ENCODE measurements around the gene THAP5. TPM values are rescaled to one million over a fixed set of nuclear protein-coding genes. Genes with fewer than 3 reads are reported as not detected.

The THAP5 gene
- total and polyA plus RNA-seq, 2 donors (not counting 3 experiments of a cell fraction or from before 2014, with no cell fraction given), result 2.5 to 14.1 TPM

DNA sequence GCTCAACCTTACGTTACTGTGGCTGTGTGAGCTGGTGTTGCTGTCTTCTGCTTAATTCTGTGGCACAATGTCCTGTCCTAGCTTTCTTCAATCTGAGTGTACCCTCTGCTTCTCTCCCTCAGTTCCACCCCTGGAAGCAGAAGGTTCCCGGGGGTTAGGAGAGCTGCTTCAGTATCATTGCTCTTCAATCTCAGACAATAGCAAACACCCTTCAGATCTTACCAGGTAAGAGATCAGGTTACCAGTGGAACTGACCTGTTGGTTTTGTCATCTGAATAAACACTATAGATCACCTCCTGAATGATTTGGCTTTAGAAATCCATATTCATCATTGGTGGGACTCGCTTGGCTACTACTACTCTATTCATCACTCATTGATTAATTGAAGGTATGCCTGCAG lies 48.5 kb upstream of the THAP5 start:
- no peak overlapping the region for H3K4me2 ChIP-seq (ENCODE audit: insufficient read depth, low read length)
- TF ChIP-seq GATA2 (IDR thresholded peaks at IDR 0.05; ENCODE audit: insufficient read depth, insufficient read length, low read depth, low read length), result no peak
- TF ChIP-seq JUN (IDR thresholded peaks at IDR 0.05; ENCODE audit: borderline replicate concordance, insufficient read depth, insufficient read length, low read depth), result no peak
- TF ChIP-seq EZH2 (IDR thresholded peaks at IDR 0.05; ENCODE audit: borderline replicate concordance, low read depth, low read length, severe bottlenecking), result no peak
- no peak for TF ChIP-seq MYC (IDR thresholded peaks at IDR 0.05; ENCODE audit: low read depth, low read length)
- TF ChIP-seq POLR2A (IDR thresholded peaks at IDR 0.05; ENCODE audit: low read depth, low read length), result no peak
- TF ChIP-seq, protein P1, sequence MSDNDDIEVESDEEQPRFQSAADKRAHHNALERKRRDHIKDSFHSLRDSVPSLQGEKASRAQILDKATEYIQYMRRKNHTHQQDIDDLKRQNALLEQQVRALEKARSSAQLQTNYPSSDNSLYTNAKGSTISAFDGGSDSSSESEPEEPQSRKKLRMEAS (IDR thresholded peaks at IDR 0.05; ENCODE audit: insufficient read depth, insufficient read length), result no peak
- TF ChIP-seq FOS (IDR thresholded peaks at IDR 0.05; ENCODE audit: borderline replicate concordance, insufficient read depth, low read length), result no peak
- TF ChIP-seq POLR2AphosphoS5 (IDR thresholded peaks at IDR 0.05; ENCODE audit: insufficient read depth, low read depth, low read length), result no peak
- TF ChIP-seq, protein P2, sequence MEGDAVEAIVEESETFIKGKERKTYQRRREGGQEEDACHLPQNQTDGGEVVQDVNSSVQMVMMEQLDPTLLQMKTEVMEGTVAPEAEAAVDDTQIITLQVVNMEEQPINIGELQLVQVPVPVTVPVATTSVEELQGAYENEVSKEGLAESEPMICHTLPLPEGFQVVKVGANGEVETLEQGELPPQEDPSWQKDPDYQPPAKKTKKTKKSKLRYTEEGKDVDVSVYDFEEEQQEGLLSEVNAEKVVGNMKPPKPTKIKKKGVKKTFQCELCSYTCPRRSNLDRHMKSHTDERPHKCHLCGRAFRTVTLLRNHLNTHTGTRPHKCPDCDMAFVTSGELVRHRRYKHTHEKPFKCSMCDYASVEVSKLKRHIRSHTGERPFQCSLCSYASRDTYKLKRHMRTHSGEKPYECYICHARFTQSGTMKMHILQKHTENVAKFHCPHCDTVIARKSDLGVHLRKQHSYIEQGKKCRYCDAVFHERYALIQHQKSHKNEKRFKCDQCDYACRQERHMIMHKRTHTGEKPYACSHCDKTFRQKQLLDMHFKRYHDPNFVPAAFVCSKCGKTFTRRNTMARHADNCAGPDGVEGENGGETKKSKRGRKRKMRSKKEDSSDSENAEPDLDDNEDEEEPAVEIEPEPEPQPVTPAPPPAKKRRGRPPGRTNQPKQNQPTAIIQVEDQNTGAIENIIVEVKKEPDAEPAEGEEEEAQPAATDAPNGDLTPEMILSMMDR (IDR thresholded peaks at IDR 0.05; ENCODE audit: extremely low read depth in 1 of 2, insufficient read depth in 1 of 2, low read depth in 1 of 2, low read length in 2 of 2), result no peak
- H3K36me3 ChIP-seq (ENCODE audit: control insufficient read depth in 2 of 2, extremely low read depth in 1 of 2, insufficient read depth in 2 of 2, low read length in 2 of 2), result no peaks in the 10 kb centered on the region
- peaks cover 0 to 16% of the 10 kb centered on the region in 2 experiments for H3K27me3 ChIP-seq (ENCODE audit: control insufficient read depth in 2 of 2, insufficient read depth in 2 of 2, low read length in 2 of 2)
- no peak overlapping the region for H2AFZ ChIP-seq (ENCODE audit: low read depth, low read length)
- CTCF ChIA-PET, result interaction anchor here (1.8 kb wide), 1 partner anchor 8 kb away, joined by 5 read pairs; no protein-coding TSS in a partner anchor
- H3K9me1 ChIP-seq (replicated peaks; ENCODE audit: control insufficient read depth, extremely low read depth, insufficient read depth, low read length), result no peaks in the 10 kb centered on the region
- intact Hi-C loops (cut with micrococcal nuclease), result no loop called here
- no peak overlapping the region for H3K4me3 ChIP-seq (replicated peaks in 1 of 3; ENCODE audit: insufficient read depth in 1 of 3, low read depth in 1 of 3, low read length in 3 of 3)
- no peaks in the 10 kb centered on the region for H3K79me2 ChIP-seq (ENCODE audit: control insufficient read depth, insufficient read depth, low read length)
- H3K27ac ChIP-seq (ENCODE audit: insufficient read depth, low read depth, low read length), result no peak overlapping the region
- BruUV-seq (replicated peaks), result no TSS peak
- FAIRE-seq, result no peak
- H3K4me1 ChIP-seq (ENCODE audit: control insufficient read depth, extremely low read depth, insufficient read depth, low read length), result no peaks in the 10 kb centered on the region
- H3K9ac ChIP-seq (replicated peaks; ENCODE audit: extremely low read depth, insufficient read depth, low read length), result no peak overlapping the region
- POLR2A ChIA-PET, result no interaction called here
- DNase-seq (ENCODE audit: low read depth, low spot score), result no peak
- dilution Hi-C loops (cut with MboI; ENCODE audit: extremely low pct_ligation_motif_present, low sequenced_read_pairs), result no loop called here
- no peaks in the 10 kb centered on the region for H4K20me1 ChIP-seq (replicated peaks; ENCODE audit: control insufficient read depth, extremely low read depth, insufficient read depth, low read length)
- H3K9me3 ChIP-seq (replicated peaks; ENCODE audit: control insufficient read depth, insufficient read depth, low read length), result no peaks in the 10 kb centered on the region

Measured in endothelial cell of umbilical vein (primary cell).